Measurements from ENCODE around the gene UNC79. TPM values are rescaled to one million over a fixed set of nuclear protein-coding genes. Genes with fewer than 3 reads are reported as not detected.

Gene UNC79
- total RNA-seq, 4 donors from 2014 or later: 0.14 to 0.32 TPM; not detected in 2

DNA sequence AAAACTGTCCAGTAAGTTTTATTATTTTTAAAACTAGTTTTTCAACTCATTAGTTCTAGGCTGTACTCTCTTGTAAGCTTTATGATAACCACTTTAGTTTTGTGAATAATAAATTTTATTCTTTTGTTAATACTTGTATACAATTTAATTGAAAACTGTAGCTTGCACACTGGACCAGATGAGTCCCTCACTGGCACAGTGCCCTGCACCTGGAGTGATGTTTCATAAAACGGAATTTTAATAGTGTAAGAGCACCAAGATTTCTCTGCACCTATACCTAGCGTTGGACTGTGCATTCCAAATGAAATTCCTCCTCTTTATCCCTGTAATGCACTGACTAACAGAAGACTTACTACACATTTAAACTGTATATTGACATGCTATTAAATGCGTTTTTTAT, 276.7 kb downstream of the UNC79 start:
- intact Hi-C loops (cut with DNase I; ENCODE audit: low total_unique reads): loop anchor here (5.0 kb wide), 1 partner anchor 1940 kb away; no protein-coding TSS in a partner anchor
- 43 to 46% methylated on average over 2 to 3 of the region's 3 CpGs for WGBS, 2 donors (ENCODE audit: low coverage in 1 of 2)
- Histone ChIP-seq H3K4me1 (peaks cover 0 to 3% (median 0%) of the 10 kb centered on the region in 4 donors), H3K4me3 (no peak overlapping the region), H3K27me3 (no peaks in the 10 kb centered on the region), H3K36me3 (no peaks in the 10 kb centered on the region), H3K27ac (no peak overlapping the region), H3K9me3 (no peaks in the 10 kb centered on the region)
- TF ChIP-seq, protein P1, sequence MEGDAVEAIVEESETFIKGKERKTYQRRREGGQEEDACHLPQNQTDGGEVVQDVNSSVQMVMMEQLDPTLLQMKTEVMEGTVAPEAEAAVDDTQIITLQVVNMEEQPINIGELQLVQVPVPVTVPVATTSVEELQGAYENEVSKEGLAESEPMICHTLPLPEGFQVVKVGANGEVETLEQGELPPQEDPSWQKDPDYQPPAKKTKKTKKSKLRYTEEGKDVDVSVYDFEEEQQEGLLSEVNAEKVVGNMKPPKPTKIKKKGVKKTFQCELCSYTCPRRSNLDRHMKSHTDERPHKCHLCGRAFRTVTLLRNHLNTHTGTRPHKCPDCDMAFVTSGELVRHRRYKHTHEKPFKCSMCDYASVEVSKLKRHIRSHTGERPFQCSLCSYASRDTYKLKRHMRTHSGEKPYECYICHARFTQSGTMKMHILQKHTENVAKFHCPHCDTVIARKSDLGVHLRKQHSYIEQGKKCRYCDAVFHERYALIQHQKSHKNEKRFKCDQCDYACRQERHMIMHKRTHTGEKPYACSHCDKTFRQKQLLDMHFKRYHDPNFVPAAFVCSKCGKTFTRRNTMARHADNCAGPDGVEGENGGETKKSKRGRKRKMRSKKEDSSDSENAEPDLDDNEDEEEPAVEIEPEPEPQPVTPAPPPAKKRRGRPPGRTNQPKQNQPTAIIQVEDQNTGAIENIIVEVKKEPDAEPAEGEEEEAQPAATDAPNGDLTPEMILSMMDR (IDR thresholded peaks at IDR 0.05): no peak
- no peak for TF ChIP-seq POLR2AphosphoS5 (IDR thresholded peaks at IDR 0.05)
- no peak for TF ChIP-seq EP300 (IDR thresholded peaks at IDR 0.05; ENCODE audit: low read depth)
- TF ChIP-seq POLR2A (IDR thresholded peaks at IDR 0.05): no peak
- DNase-seq: no peak
- in situ Hi-C loops (cut with MboI; ENCODE audit: low pct_ligation_motif_present in 1 of 4, low pct_unique_long_range_greater_than_20kb in 1 of 4, low sequenced_read_pairs in 3 of 4): no loop called here

- in situ Hi-C loops (cut with MboI; ENCODE audit: low pct_ligation_motif_present in 1 of 4, low pct_unique_long_range_greater_than_20kb in 1 of 4, low sequenced_read_pairs in 3 of 4) (no loop called here), intact Hi-C loops (cut with DNase I; ENCODE audit: low total_unique reads) (loop anchor here (5.0 kb wide), 1 partner anchor 1941 kb away; no protein-coding TSS in a partner anchor)
- H3K4me1 ChIP-seq: peaks cover 0 to 3% (median 0%) of the 10 kb centered on the region in 4 donors
- no peaks in the 10 kb centered on the region for H3K27me3 ChIP-seq
- 60 to 67% methylated on average over 1 to 6 of the region's 6 CpGs for WGBS, 2 donors (ENCODE audit: low coverage in 1 of 2)
- H3K36me3 ChIP-seq: no peaks in the 10 kb centered on the region
- peak overlapping the region in 1 of 4 donors; percentile 6 for H3K27ac ChIP-seq
- TF ChIP-seq, protein P1 (IDR thresholded peaks at IDR 0.05): no peak
- TF ChIP-seq POLR2AphosphoS5 (IDR thresholded peaks at IDR 0.05) (peak in 2 of 3 donors; percentile 28 to 31), POLR2A (IDR thresholded peaks at IDR 0.05) (no peak), EP300 (IDR thresholded peaks at IDR 0.05; ENCODE audit: low read depth) (no peak)
- no peak for DNase-seq
- no peak overlapping the region for H3K4me3 ChIP-seq
- H3K9me3 ChIP-seq: no peaks in the 10 kb centered on the region
Observed at GRCh38 chr14:93708311-93708734, 277.6 kb downstream of the UNC79 start.

DNA sequence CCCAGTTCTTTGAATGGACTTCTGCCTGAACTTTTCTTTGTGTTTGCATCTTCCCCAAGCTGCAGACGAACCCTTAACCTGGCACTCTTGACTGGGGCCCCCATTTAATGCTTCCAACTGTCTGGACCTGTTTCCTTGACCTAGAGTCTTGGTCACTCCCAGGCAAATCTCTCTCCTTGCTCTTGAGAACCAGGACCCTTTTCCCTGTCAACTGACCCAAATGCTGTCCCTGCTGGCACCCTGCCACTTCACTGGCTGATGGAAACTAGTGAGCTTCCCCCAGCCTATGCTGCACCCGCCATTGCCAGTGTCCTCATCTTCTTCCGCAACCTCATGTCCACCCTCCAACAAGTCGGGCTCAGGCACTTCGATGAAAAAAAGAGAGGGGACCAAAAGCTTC, 278.1 kb downstream of the UNC79 start:
- TF ChIP-seq, protein P1 (IDR thresholded peaks at IDR 0.05): no peak
- TF ChIP-seq POLR2A (IDR thresholded peaks at IDR 0.05) (no peak), EP300 (IDR thresholded peaks at IDR 0.05; ENCODE audit: low read depth) (no peak), POLR2AphosphoS5 (IDR thresholded peaks at IDR 0.05) (no peak)
- in situ Hi-C loops (cut with MboI; ENCODE audit: low pct_ligation_motif_present in 1 of 4, low pct_unique_long_range_greater_than_20kb in 1 of 4, low sequenced_read_pairs in 3 of 4): no loop called here
- Histone ChIP-seq H3K9me3 (no peaks in the 10 kb centered on the region), H3K36me3 (no peaks in the 10 kb centered on the region), H3K4me3 (no peak overlapping the region), H3K27me3 (no peaks in the 10 kb centered on the region), H3K4me1 (peaks cover 0 to 3% (median 0%) of the 10 kb centered on the region in 4 donors), H3K27ac (peak overlapping the region in 1 of 4 donors; percentile 6)
- intact Hi-C loops (cut with DNase I; ENCODE audit: low total_unique reads): loop anchor here (5.0 kb wide), 1 partner anchor 1941 kb away; no protein-coding TSS in a partner anchor
- DNase-seq: no peak
- 70 to 82% methylated on average over 2 to 5 of the region's 5 CpGs for WGBS, 2 donors (ENCODE audit: low coverage in 1 of 2)

- no peak for TF ChIP-seq EP300 (IDR thresholded peaks at IDR 0.05; ENCODE audit: low read depth)
- TF ChIP-seq POLR2AphosphoS5 (IDR thresholded peaks at IDR 0.05): no peak
- TF ChIP-seq POLR2A (IDR thresholded peaks at IDR 0.05): no peak
- TF ChIP-seq, protein P1 (IDR thresholded peaks at IDR 0.05): no peak
- no peaks in the 10 kb centered on the region for H3K27me3 ChIP-seq
- in situ Hi-C loops (cut with MboI; ENCODE audit: low pct_ligation_motif_present in 1 of 4, low pct_unique_long_range_greater_than_20kb in 1 of 4, low sequenced_read_pairs in 3 of 4) (no loop called here), intact Hi-C loops (cut with DNase I; ENCODE audit: low total_unique reads) (loop anchor here (5.0 kb wide), 1 partner anchor 1942 kb away; no protein-coding TSS in a partner anchor)
- no peak for DNase-seq
- H3K4me1 ChIP-seq: peaks cover 0 to 3% (median 0%) of the 10 kb centered on the region in 4 donors
- H3K9me3 ChIP-seq: no peaks in the 10 kb centered on the region
- 73 to 100% methylated on average over 1 to 4 of the region's 4 CpGs for WGBS, 2 donors (ENCODE audit: low coverage in 1 of 2)
- H3K36me3 ChIP-seq: no peaks in the 10 kb centered on the region
- no peak overlapping the region for H3K27ac ChIP-seq
- no peak overlapping the region for H3K4me3 ChIP-seq
Observed at GRCh38 chr14:93709249-93709648, 278.5 kb downstream of the UNC79 start.

Data from transverse colon (tissue), 4 donors.